ENCODE results near the gene SLC24A1.

Gene SLC24A1

GRCh38 chr15:65619626-65620290 is 2.0 kb upstream of the SLC24A1 start:
- peak; percentile 59 for DNase-seq

DNA sequence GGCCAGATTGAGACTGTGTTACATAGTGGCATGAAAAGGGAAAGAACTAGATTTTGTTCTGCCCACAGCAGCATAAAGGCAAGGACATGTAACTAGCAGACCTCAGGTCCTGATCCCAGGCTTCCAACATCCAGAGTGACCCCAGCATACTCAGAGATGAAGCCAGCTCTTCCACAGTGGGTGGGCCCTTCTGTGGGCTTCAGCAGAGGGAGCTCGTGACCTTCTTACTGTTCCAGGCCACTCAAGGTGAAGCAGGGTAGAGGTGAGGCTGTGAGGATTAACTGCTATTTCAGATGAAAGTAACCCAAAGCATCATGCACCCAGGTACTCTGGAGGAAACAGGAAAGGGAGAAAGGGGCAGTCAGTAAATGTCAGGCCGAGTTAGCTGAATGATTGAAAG is 905 bp upstream of the SLC24A1 start:
- no peak for DNase-seq

DNA sequence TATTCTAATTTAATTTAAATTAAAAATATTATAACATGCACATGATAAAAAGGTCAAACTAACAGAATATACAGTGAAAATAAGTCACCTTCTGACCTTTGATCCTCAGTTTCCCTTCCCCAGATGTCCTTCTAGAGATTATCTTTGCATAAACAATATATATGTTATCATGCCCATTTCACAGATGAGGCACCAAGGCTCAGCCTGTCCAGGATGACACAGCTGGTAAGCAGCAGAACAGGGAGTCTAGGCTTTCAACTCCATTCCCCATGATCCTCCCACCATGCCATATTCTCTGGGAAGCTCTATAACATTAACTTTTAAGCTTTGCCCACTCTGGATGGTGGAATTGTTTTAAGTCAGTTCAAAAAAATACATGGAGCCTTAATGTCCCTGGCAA is 1.4 kb downstream of the SLC24A1 start:
- no peak for DNase-seq

- no peak for DNase-seq
These were observed 5.1 kb downstream of the SLC24A1 start for GRCh38 chr15:65626856-65627255.

DNA sequence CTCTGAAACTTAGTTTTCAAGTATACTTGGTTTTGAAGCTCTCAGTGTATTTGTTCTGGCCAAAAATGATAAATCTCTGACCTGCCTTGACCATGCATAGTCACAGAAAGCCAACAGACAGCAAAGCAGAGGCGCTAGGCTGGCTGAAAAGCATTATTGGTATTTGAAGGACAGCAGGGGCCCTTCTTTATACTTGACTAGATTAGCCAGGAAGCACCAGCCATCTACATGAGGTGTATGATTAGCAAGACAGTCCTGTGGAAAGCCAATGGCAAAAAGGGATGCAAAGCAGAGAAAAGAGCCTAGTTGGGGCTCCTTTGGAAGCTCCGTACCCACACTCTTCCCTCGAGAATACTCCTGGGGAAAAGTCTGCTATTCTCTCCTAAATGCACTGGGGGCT is 7.8 kb downstream of the SLC24A1 start:
- DNase-seq = no peak

DNA sequence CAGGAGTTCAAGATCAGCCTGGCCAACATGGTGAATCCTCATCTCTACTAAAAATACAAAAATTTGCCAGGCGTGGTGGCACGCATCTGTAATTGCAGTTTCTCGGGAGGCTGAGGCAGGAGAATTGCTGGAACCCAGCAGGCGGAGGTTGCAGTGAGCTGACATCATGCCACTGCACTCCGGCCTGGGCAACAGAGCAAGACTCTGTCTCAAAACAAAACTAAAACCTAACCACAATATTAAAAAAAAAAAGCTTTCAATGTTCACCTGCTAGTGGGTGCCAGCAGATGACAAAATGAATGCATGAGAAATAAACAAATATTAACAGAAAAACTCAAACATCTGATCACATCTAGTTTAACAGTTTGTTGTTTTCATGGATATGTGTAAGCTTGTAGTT is 9.0 kb downstream of the SLC24A1 start:
- no peak for DNase-seq

DNA sequence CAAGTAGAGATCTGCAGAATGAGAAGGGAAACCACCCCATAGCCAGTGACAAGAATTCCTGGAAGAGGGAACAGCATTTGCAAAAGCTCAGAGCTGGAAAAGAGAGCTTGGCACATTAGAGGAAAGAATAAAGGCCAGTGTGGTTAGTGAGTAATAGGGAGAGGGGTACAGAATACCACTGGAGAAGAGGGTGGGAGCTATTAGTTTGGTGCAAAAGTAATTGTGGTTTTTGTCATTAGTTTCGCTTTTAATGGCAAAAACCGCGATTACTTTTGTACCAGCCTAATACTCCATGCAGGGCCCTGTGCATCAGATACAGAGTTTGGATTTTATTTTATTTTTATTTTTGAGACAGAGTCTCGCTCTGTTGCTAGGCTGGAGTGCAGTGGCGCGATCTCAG is 9.8 kb downstream of the SLC24A1 start:
- no peak for DNase-seq

- no peak for DNase-seq
These were observed 11.1 kb downstream of the SLC24A1 start for GRCh38 chr15:65632780-65633375.

- no peak for DNase-seq
These were observed 12.0 kb downstream of the SLC24A1 start for GRCh38 chr15:65633752-65634151.

DNA sequence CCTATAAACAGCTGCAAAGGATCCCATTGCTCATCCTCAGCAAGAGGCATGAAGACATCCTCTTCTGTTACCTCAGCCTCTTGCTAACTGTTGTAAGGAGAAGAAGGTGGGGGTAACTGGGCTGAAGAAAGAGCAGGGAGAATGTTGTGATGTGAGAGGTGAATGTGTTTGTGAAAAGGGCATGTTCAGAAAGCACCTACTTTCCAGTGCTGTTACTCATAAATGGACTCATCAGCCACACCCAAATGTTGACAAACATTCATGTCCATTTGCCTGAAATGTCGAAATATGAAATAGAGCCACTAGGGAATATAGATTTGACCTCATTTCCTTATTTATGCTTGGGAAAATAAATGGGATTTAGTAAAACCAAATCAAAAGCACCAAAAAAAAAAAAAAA is 12.6 kb downstream of the SLC24A1 start:
- no peak for DNase-seq

- no peak for DNase-seq
These were observed 16.4 kb downstream of the SLC24A1 start for GRCh38 chr15:65638109-65638508.

DNA sequence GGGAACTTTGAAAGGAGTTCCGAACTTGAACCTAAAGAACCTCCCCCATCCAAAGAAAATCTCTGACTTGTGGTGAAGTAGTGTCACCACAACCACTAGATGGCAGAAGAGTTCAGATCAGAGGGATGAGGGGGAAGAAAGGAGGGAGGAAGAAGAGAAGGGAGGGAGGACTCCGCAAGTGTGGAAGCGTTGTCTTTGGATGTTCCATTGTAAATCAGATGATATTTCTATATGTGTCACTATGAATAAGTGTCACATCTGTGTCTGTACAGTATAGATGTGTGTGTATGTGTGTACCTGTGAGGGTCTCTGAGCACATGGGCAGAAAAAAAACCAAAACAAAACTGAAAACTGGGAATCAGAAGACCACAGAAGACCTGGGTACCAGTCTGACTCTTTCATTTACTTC is 16.9 kb downstream of the SLC24A1 start:
- peak; percentile 85 for DNase-seq

DNA sequence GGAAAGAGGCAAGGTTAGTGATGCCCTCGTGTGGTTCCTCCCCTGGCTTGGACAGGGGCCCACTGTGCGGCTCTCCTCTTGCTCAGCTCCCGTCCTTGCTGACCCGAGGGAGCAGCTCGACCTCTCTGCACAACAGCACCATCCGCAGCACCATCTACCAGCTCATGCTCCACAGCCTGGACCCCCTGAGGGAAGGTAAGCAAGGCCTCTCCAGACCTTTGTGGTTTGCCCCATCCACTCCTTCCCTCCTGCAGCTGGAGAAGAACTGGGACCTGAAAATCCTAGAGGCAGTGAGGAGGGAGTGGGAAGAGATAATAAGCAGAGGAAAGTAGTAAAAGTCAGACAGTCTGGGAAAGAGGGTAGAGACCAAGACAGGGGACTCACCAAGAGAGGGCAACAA is 17.8 kb downstream of the SLC24A1 start:
- DNase-seq = no peak

DNA sequence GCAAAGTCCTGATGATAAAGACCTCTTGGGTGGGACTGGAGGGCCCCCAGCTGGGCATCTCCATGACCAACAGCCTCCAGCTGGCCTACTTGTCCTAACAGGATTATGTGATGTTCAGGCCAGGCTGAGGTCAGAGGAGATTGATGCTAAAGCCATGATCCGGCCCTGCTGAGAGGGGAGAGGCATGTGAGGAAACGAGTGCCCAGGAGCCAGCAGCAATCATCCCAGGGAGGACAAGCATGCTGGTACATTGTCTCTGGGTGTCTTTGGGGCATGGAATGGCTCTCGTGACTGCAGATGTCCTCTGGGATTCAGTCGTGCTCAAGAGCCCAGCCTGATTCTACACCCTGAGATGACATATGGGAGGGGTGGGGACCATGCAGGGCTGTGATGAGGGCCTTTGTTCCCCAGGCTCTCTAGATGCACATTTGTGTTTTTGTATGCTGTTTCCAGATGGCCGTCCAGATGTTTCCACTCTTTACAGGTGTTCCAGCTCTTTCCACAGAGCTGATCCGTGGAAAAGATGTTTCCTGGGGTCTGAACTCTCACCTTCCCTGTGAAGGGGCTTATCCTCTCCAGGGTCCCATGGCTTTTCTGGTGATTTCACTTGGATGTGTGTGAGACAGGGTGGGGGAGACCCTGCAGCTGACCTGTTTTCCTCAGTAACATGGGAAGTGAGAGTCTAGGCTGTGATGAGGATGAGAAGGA is 20.2 kb downstream of the SLC24A1 start:
- no peak for DNase-seq

DNA sequence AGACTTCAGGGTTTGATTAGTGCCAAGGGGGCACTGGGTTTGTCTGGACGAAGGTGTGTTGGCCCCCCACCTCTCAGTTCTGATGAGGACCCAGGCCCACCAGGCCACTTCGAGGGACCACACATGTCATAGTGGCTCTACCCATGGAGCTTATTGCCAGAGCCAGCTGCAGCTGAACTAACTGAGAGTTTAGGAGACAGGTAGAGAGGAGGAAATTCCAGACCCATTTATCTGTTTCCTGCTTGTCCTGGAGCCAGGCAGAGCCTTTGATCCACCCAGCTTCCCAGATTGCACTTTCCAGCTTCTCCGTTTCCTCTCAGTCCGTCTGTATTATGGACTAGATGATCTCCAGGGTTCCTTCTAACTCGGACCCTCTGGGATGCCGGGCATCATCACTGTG is 20.9 kb downstream of the SLC24A1 start:
- no peak for DNase-seq

DNA sequence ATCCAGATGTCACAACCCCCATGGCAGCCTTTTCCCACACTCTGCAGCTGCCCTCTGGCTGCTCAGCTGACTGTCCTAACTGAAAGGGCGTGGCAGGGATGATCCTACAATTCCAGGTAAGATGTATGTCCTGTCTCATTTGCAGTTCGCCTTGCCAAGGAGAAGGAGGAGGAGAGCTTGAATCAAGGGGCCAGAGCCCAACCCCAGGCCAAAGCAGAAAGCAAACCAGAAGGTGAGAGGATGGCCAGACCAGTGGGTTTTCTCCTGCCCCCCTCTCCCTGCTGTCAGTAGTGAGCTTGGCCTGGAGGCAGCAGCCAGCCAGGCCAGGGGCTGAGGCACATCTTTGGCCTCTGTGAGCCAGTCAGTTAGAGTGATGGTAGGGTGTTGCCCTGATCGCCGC is 22.5 kb downstream of the SLC24A1 start:
- no peak for DNase-seq

GRCh38 chr15:65645392-65645791 is 23.7 kb downstream of the SLC24A1 start:
- no peak for DNase-seq

DNA sequence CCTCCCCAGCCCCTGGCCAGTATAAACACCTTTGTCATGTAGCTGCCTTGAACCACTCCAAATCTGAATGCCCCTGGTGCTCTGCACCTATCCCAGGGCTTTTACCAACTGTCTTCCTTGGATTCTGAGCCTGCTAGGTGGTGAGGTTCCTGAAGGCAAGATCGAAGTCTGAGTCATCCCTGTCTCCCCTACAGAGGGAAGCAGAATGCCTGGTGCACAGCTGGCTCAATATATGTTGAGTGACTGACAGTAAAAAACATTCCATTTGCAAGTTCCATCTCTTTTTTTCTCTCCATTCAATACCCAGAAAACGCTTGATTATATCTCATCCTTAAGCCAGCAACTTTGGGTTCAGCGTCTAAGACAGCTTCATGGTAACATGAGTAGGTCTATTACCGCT is 24.7 kb downstream of the SLC24A1 start:
- no peak for DNase-seq

DNA sequence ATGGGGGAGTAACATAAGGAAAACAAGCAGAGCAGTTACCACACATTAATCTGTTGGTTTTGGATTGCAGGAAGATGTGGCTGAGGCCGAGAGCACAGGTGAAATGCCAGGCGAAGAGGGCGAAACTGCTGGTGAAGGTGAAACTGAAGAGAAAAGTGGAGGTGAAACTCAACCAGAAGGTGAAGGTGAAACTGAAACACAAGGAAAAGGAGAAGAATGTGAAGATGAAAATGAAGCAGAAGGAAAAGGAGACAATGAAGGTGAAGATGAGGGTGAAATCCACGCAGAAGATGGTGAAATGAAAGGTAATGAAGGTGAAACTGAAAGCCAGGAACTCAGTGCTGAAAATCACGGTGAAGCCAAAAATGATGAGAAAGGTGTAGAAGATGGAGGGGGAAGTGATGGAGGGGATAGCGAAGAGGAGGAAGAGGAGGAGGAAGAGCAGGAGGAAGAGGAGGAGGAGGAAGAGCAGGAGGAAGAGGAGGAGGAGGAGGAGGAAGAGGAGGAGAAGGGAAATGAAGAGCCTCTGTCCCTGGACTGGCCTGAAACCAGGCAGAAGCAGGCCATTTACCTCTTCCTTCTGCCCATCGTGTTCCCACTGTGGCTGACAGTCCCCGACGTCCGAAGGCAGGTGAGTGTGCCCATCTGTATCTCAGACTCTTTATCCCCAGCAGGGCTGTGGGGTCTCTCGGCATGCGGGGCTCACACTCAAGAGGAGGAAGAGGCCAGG is 28.7 kb downstream of the SLC24A1 start:
- DNase-seq = no peak

- DNase-seq = no peak
These were observed 29.2 kb downstream of the SLC24A1 start for GRCh38 chr15:65651042-65651322.

DNA sequence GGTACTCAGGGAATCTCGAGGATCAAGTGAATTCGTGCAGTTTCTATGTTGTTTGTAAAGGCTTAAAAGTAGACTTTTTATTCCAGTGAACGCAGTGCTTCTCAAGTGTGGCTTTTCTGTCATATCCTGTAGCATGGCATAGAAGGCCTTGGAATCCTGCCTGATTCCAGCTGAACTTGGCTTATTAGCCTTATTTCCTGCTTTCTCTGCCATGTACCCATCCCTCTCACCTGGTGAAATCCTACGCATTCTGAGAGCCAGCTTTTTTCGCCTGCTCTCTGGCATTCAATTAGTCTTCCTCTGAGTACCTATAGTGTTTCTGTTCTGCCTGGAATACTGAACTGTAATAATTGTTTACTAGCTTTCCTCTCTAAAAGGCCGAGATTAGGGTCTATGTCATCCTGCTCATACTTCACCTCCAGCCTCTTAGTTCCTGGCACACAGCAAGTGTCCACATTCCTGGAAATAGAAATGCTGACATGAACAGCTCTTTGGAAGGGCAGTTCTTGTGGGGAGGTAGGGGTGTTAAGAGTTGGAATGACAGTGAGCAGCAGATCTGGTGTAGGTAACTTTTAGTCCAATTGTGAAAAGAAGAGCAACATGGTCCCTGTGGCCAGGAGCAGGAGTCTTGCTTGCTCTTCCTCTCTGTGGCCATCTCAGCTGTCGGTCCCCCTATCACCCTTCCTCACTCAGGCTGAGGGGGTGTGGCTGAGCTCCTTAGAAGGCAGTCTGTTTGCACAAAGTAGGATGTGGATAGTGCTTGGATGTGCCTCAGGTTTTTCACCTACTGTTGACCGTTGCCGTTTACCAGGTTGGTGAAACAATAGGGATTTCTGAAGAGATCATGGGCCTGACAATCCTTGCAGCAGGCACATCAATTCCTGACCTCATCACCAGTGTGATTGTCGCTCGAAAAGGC is 30.4 kb downstream of the SLC24A1 start:
- DNase-seq = no peak

- DNase-seq = no peak
These were observed 31.6 kb downstream of the SLC24A1 start for GRCh38 chr15:65653341-65653740.
